Neural crest cell (in vitro differentiated cells): ENCODE results near the gene ADGB. TPM values are rescaled to one million over a fixed set of nuclear protein-coding genes. Genes with fewer than 3 reads are reported as not detected.

Source experiments
- DNase-seq: peaks from one replicate; pipeline ENCODE4 v3.0.0; 2021; ENCODE audit warnings: low read depth, mixed read lengths, low spot score
- H3K27ac Mint-ChIP-seq: one replicate; pipeline ENCODE4 v1.8.0; 2021; ENCODE audit warnings: mild to moderate bottlenecking, mixed read lengths; ENCODE audit not compliant: unreplicated experiment
- H3K27me3 Mint-ChIP-seq: 2 replicates; pipeline ENCODE4 v1.8.0; 2021; ENCODE audit warnings: low read depth, mild to moderate bottlenecking, mixed read lengths
- H3K36me3 Mint-ChIP-seq: 2 replicates; pipeline ENCODE4 v1.8.0; 2021; ENCODE audit warnings: low read depth, mild to moderate bottlenecking, mixed read lengths
- H3K4me1 Mint-ChIP-seq: 2 replicates; pipeline ENCODE4 v1.8.0; 2021; ENCODE audit warnings: mixed read lengths
- H3K4me3 Mint-ChIP-seq: one replicate; pipeline ENCODE4 v1.8.0; 2021; ENCODE audit warnings: mild to moderate bottlenecking, mixed read lengths
- H3K9me3 Mint-ChIP-seq: 2 replicates; pipeline ENCODE4 v1.8.0; 2021; ENCODE audit warnings: mixed read lengths
- total RNA-seq: library from RNA; stranded (reverse); gene quantifications from 2 replicates; pipeline ENCODE4 v1.2.1, GENCODE V29; 2021
- TF ChIP-seq, protein P1 (sequence below): fragments of 200-600 bp; sonication (generic); conservative IDR thresholded peaks from 2 replicates; pipeline ENCODE4 v1.5.0; 2021; ENCODE audit warnings: antibody characterized with exemption, mild to moderate bottlenecking

Gene ADGB
- total RNA-seq, 1 donor from 2014 or later, result not detected

- Mint-ChIP-seq H3K4me1 (no peaks in the 10 kb centered on the region), H3K27ac (no peak overlapping the region), H3K36me3 (no peaks in the 10 kb centered on the region), H3K9me3 (no peaks in the 10 kb centered on the region), H3K4me3 (no peak overlapping the region), H3K27me3 (no peaks in the 10 kb centered on the region)
- TF ChIP-seq, protein P1, sequence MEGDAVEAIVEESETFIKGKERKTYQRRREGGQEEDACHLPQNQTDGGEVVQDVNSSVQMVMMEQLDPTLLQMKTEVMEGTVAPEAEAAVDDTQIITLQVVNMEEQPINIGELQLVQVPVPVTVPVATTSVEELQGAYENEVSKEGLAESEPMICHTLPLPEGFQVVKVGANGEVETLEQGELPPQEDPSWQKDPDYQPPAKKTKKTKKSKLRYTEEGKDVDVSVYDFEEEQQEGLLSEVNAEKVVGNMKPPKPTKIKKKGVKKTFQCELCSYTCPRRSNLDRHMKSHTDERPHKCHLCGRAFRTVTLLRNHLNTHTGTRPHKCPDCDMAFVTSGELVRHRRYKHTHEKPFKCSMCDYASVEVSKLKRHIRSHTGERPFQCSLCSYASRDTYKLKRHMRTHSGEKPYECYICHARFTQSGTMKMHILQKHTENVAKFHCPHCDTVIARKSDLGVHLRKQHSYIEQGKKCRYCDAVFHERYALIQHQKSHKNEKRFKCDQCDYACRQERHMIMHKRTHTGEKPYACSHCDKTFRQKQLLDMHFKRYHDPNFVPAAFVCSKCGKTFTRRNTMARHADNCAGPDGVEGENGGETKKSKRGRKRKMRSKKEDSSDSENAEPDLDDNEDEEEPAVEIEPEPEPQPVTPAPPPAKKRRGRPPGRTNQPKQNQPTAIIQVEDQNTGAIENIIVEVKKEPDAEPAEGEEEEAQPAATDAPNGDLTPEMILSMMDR, result no peak
- no peak for DNase-seq
Observed at GRCh38 chr6:146590492-146590891, 8.3 kb upstream of the ADGB start.

DNA sequence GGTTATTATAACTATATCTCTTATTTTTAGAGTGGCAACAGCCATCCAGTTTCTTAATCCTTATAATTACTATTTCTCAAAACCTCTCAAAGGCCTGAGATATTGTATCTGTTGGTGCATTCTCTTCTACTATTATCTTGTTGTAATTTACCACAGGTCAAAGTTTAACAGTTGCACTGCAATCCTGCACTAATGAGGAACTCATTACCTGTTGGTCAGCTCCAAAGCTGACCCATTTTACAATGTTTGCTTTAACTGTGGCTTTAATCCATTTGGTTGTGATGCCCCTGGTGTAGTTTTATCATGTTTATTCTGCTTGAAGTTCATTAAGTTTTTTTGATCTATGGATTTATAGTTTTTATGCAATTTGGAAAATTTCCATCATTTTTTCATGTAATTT is 6.3 kb upstream of the ADGB start:
- Mint-ChIP-seq H3K4me1 (no peaks in the 10 kb centered on the region), H3K9me3 (no peaks in the 10 kb centered on the region), H3K27me3 (no peaks in the 10 kb centered on the region), H3K27ac (no peak overlapping the region), H3K4me3 (no peak overlapping the region), H3K36me3 (no peaks in the 10 kb centered on the region)
- DNase-seq, result no peak
- TF ChIP-seq, protein P1, result no peak

- Mint-ChIP-seq H3K36me3 (no peaks in the 10 kb centered on the region), H3K27ac (no peak overlapping the region), H3K4me1 (peaks cover 7% of the 10 kb centered on the region), H3K27me3 (no peaks in the 10 kb centered on the region), H3K9me3 (no peaks in the 10 kb centered on the region), H3K4me3 (no peak overlapping the region)
- no peak for DNase-seq
- TF ChIP-seq, protein P1, result no peak
Observed at GRCh38 chr6:146593986-146594385, 4.8 kb upstream of the ADGB start.

DNA sequence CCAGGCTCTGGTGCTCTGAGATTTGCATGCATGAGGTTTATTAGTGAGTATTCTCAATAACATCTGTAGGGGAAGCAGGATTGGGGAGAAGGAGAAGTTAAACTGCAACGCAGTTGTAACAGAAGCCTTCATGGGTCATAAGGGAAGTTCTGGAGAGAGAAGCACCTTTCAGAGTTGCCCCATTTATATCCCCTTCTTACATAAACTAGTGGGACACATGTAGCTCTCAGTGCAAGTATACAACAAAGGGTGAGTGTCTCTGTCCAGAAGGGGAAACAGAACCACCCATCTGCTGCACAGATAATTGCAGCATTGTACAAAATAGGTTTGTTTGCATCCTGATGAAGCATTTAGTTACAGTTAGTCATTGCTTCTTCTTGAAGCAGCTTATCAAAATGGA is 4.3 kb upstream of the ADGB start:
- H3K36me3 Mint-ChIP-seq, result no peaks in the 10 kb centered on the region
- H3K4me3 Mint-ChIP-seq, result no peak overlapping the region
- H3K27ac Mint-ChIP-seq, result no peak overlapping the region
- no peak for DNase-seq
- no peaks in the 10 kb centered on the region for H3K27me3 Mint-ChIP-seq
- no peaks in the 10 kb centered on the region for H3K9me3 Mint-ChIP-seq
- TF ChIP-seq, protein P1, result no peak
- H3K4me1 Mint-ChIP-seq, result peaks cover 11% of the 10 kb centered on the region

GRCh38 chr6:146595972-146596731 is 2.6 kb upstream of the ADGB start:
- no peak overlapping the region for H3K4me3 Mint-ChIP-seq
- no peaks in the 10 kb centered on the region for H3K36me3 Mint-ChIP-seq
- no peak overlapping the region for H3K27ac Mint-ChIP-seq
- DNase-seq, result no peak
- no peaks in the 10 kb centered on the region for H3K27me3 Mint-ChIP-seq
- TF ChIP-seq, protein P1, result no peak
- H3K4me1 Mint-ChIP-seq, result peaks cover 11% of the 10 kb centered on the region
- H3K9me3 Mint-ChIP-seq, result no peaks in the 10 kb centered on the region
